Body of pancreas (tissue), 4 donors: ENCODE data around the gene POP4. TPM values are rescaled to one million over a fixed set of nuclear protein-coding genes. Genes with fewer than 3 reads are reported as not detected.

Source experiments
- ATAC-seq: fragments of 150-250 bp; one replicate; pipeline ENCODE4 v1.9.1; 2016
- DNase-seq, 4 donors: peaks; one replicate each; pipeline ENCODE4 v3.0.0-alpha.2; 2019
- H3K27ac ChIP-seq, 4 donors: fragments of 200-600 bp; sonication (generic); 1 replicate in 3 of 4; 2 replicates in 1 of 4; pipeline versions ENCODE4 v1.5.1 to v1.6.1; 2016 to 2019; ENCODE audit warnings: mild to moderate bottlenecking in 1 of 4, mixed read lengths in 1 of 4, moderate library complexity in 1 of 4
- H3K27me3 ChIP-seq, 2 donors: fragments of 200-600 bp; sonication (generic); one replicate each; pipeline ENCODE4 v1.6.0; 2016; ENCODE audit warnings: mild to moderate bottlenecking in 1 of 2
- H3K36me3 ChIP-seq, 2 donors: fragments of 200-600 bp; sonication (generic); replicated peaks in 1 of 2; 2 replicates each; pipeline ENCODE4 v1.5.1; 2016; ENCODE audit warnings: low read depth in 2 of 2; ENCODE audit not compliant: insufficient read depth in 1 of 2
- H3K4me1 ChIP-seq: fragments of 200-600 bp; sonication (generic); one replicate; pipeline ENCODE4 v1.6.0; 2016
- H3K4me3 ChIP-seq, 2 donors: fragments of 200-600 bp; sonication (generic); 1 replicate in 1 of 2; 2 replicates in 1 of 2; pipeline ENCODE4 v1.5.1; 2016 to 2019
- H3K9me3 ChIP-seq, 3 donors: fragments of 200-600 bp; sonication (generic); 1 replicate in 2 of 3; 2 replicates in 1 of 3; pipeline ENCODE4 v1.5.1; 2016
- CTCF ChIP-seq, 7 experiments: fragments of 450-650 bp in 4 of 7; fragments of 200-600 bp in 3 of 7; sonication (generic) in 3 of 7; IDR thresholded peaks; one replicate each; pipeline ENCODE4 v1.5.1; 2016 to 2019; ENCODE audit warnings: antibody characterized with exemption in 7 of 7
- POLR2A ChIP-seq, 3 donors: fragments of 450-650 bp; IDR thresholded peaks; one replicate each; pipeline ENCODE4 v1.6.1; 2016; ENCODE audit warnings: antibody characterized with exemption in 3 of 3, mild to moderate bottlenecking in 2 of 3
- WGBS, 2 donors: methylation state at CpG; one replicate each; pipeline ENCODE4 v1.1.5; 2017; 5-methylcytosine and 5-hydroxymethylcytosine counted together
- intact Hi-C: fragments of 100-400 bp; cut with DNase I; formaldehyde crosslinking; loops from one replicate; pipeline ENCODE4 v1.15.1; 2023
- total RNA-seq, 2 donors: library from RNA; depleted of rRNA; stranded (reverse); fragments of >200 nt; gene quantifications; one replicate each; pipeline ENCODE4 v1.1.0, GENCODE V29; 2016

The POP4 gene
- total RNA-seq, 2 donors from 2014 or later, result 12.2 to 51.6 TPM

DNA sequence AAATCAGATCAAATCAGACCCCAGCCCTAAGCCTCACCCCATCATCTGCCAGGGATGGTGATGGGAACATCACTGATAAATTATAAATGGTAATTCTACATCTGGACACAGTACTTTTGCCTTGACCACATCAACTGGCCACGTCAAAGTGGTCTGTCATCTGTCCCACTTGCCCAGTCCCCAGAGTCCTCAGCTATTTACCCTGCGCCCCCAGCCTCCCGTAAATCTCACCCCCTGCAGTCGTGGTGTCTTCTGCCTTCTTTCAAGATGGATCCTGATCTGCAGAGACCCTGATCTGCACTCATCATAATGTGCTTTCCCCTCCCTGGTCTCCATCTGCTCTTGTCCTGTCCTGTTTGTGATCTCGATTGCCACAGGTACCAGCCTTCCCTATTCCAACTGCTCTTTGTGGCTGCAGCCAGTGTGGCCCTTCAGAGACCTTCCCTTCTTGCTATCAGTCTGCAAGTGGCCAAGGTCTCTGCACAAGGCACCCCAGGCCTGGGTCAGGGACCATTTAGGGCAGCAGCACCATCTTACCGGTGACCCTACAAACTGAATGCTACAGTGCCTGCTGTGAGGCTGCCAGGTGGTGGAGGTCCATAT, 26.7 kb upstream of the POP4 start:
- Histone ChIP-seq H3K4me1 (no peaks in the 10 kb centered on the region), H3K36me3 (no peaks in the 10 kb centered on the region), H3K9me3 (peaks cover 0 to 3% (median 0%) of the 10 kb centered on the region in 3 donors), H3K27me3 (no peaks in the 10 kb centered on the region), H3K27ac (no peak overlapping the region), H3K4me3 (no peak overlapping the region)
- ATAC-seq (no peak), DNase-seq (no peak)
- TF ChIP-seq POLR2A (IDR thresholded peaks at IDR 0.05) (no peak), CTCF (IDR thresholded peaks at IDR 0.05) (no peak)
- intact Hi-C loops, result no loop called here
- WGBS, 2 donors, result 42 to 56% methylated on average over 5 to 6 of the region's 6 CpGs

GRCh38 chr19:29581398-29581797, 24.7 kb upstream of the POP4 start:
- 12 to 33% methylated on average over 1 of the region's 1 CpG for WGBS, 2 donors
- no peak overlapping the region for H3K27ac ChIP-seq

DNA sequence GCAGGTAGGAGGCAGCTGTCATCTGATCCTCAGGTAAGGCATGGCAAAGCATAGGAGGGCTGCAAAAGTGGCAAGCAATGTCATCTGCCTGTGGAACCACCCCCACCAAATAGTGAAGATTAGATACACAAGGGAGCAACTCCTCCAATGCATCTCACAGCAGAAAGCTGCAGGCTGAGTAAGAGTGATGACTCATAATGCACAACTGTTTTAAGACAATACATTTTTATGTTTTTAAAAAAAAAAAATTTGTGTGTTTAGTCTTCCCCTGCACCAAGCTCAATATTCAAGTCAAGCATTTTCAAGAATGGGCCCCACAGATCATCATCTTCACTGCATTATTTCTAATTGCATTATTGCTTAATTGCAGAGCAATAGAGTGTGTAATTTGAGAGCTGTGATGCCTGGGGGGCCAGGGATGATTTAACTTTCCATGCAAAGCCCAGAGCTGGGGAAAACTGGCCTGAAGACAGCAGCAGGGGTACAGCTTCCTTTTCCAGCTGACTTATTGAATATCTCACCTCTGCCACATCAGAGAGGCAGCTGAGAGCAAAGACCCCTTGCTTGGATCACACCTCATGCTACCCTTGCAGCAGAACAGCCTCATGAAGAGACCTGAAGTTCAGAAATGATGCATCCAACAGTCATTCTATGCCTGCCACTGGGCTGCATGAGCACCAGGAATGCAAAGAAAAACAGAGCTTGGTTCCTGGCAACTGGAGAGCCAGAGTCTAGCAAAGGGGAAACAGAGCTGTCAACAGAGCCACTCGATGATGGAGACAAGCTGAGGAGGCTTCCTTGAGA, 22.7 kb upstream of the POP4 start:
- intact Hi-C loops, result no loop called here
- Histone ChIP-seq H3K4me1 (no peaks in the 10 kb centered on the region), H3K27me3 (no peaks in the 10 kb centered on the region), H3K4me3 (no peak overlapping the region), H3K36me3 (no peaks in the 10 kb centered on the region), H3K27ac (no peak overlapping the region), H3K9me3 (peaks cover 0 to 3% (median 0%) of the 10 kb centered on the region in 3 donors)
- DNase-seq, result no peak
- TF ChIP-seq POLR2A (IDR thresholded peaks at IDR 0.05), result no peak
- no peak for ATAC-seq
- 44 to 86% methylated on average over 1 of the region's 1 CpG for WGBS, 2 donors

More at GRCh38 chr19:29581398-29581797, 24.7 kb upstream of the POP4 start:
- no peak for DNase-seq
- TF ChIP-seq POLR2A (IDR thresholded peaks at IDR 0.05), result no peak
- no peak for TF ChIP-seq CTCF (IDR thresholded peaks at IDR 0.05)
- intact Hi-C loops, result no loop called here
- Histone ChIP-seq H3K36me3 (no peaks in the 10 kb centered on the region), H3K27me3 (no peaks in the 10 kb centered on the region), H3K4me3 (no peak overlapping the region), H3K9me3 (peaks cover 0 to 3% (median 0%) of the 10 kb centered on the region in 3 donors), H3K4me1 (no peaks in the 10 kb centered on the region)
- no peak for ATAC-seq

DNA sequence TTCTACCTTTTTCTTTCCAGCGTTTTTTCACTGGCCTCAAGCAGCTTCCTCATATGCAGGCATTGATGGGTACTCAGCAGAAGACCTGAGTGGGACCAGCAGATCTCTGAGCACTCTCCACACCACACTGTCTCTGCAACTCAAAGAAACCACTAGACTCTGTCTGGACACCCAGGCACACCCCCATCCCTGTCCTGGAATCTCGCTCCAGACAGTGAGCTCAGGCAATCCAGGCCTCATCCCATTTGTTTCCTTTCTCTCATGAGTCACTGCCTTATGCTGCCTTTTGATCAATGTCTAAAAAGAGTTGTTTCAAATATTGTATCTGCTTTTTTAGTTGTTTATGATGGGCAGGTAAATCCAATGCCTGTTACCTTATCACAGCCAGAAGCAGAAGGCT, 19.7 kb upstream of the POP4 start:
- DNase-seq (no peak), ATAC-seq (no peak)
- TF ChIP-seq CTCF (IDR thresholded peaks at IDR 0.05), result no peak
- TF ChIP-seq POLR2A (IDR thresholded peaks at IDR 0.05), result no peak
- Histone ChIP-seq H3K4me1 (no peaks in the 10 kb centered on the region), H3K27ac (no peak overlapping the region), H3K9me3 (peaks cover 0 to 2% (median 0%) of the 10 kb centered on the region in 3 donors), H3K4me3 (no peak overlapping the region), H3K27me3 (no peaks in the 10 kb centered on the region), H3K36me3 (no peaks in the 10 kb centered on the region)
- intact Hi-C loops, result no loop called here
- WGBS, 2 donors, result 52 to 68% methylated on average over 2 of the region's 2 CpGs

- Histone ChIP-seq H3K4me3 (no peak overlapping the region), H3K27ac (no peak overlapping the region), H3K9me3 (no peaks in the 10 kb centered on the region), H3K4me1 (no peaks in the 10 kb centered on the region), H3K36me3 (no peaks in the 10 kb centered on the region), H3K27me3 (no peaks in the 10 kb centered on the region)
- TF ChIP-seq CTCF (IDR thresholded peaks at IDR 0.05) (no peak), POLR2A (IDR thresholded peaks at IDR 0.05) (no peak)
- no peak for ATAC-seq
- intact Hi-C loops, result no loop called here
- no peak for DNase-seq
- WGBS, 2 donors, result 34 to 38% methylated on average over 3 of the region's 3 CpGs
These were observed 19.0 kb upstream of the POP4 start for GRCh38 chr19:29587059-29587458.
